SK-N-SH treated with all-trans-retinoic acid at 6 μM for 48 hours (cell line): ENCODE results near the gene TXK.

Source experiments
- ATAC-seq: fragments of 200-7000 bp; cut with Tn5 transposase; 3 replicates; pipeline ENCODE4 v1.9.1; 2020; ENCODE audit warnings: mild to moderate bottlenecking, moderate library complexity
- BACH2 ChIP-seq: fragments of 250-450 bp; sonication (Bioruptor Pico); IDR thresholded peaks from 2 replicates; pipeline ENCODE4 v1.9.0; 2021; ENCODE audit warnings: mild to moderate bottlenecking, borderline replicate concordance
- CSDC2 ChIP-seq: fragments of 250-450 bp; sonication (Bioruptor Pico); IDR thresholded peaks from 2 replicates; pipeline ENCODE4 v1.5.0; 2020; ENCODE audit warnings: mild to moderate bottlenecking, moderate library complexity
- ISL1 ChIP-seq: fragments of 250-450 bp; sonication (Bioruptor Pico); IDR thresholded peaks from 2 replicates; pipeline ENCODE4 v2.1.2; 2022; ENCODE audit warnings: mild to moderate bottlenecking, moderate library complexity
- PATZ1 ChIP-seq: fragments of 250-450 bp; sonication (Bioruptor Pico); IDR thresholded peaks from 2 replicates; pipeline ENCODE4 v1.8.0; 2020; ENCODE audit warnings: mild to moderate bottlenecking, moderate library complexity, borderline replicate concordance
- PPARA ChIP-seq: fragments of 250-450 bp; sonication (Bioruptor Pico); IDR thresholded peaks from 2 replicates; pipeline ENCODE4 v1.5.0; 2020; ENCODE audit warnings: mild to moderate bottlenecking, borderline replicate concordance
- RARB ChIP-seq: fragments of 250-450 bp; sonication (Bioruptor Pico); IDR thresholded peaks from 2 replicates; pipeline ENCODE4 v1.8.0; 2021; ENCODE audit warnings: mild to moderate bottlenecking, moderate library complexity
- SNAI2 ChIP-seq: fragments of 250-450 bp; sonication (Bioruptor Pico); IDR thresholded peaks from 2 replicates; pipeline ENCODE4 v1.5.0; 2020; ENCODE audit warnings: mild to moderate bottlenecking, moderate library complexity
- TOX ChIP-seq: fragments of 250-450 bp; sonication (Bioruptor Pico); IDR thresholded peaks from 2 replicates; pipeline ENCODE4 v1.8.0; 2021; ENCODE audit warnings: mild to moderate bottlenecking, moderate library complexity, borderline replicate concordance
- ZC3H10 ChIP-seq: fragments of 250-450 bp; sonication (Bioruptor Pico); IDR thresholded peaks from 2 replicates; pipeline ENCODE4 v1.5.1; 2021; ENCODE audit warnings: mild to moderate bottlenecking, moderate library complexity
- ZFP3 ChIP-seq: fragments of 250-450 bp; sonication (Bioruptor Pico); IDR thresholded peaks from 2 replicates; pipeline ENCODE4 v1.5.0; 2020; ENCODE audit warnings: mild to moderate bottlenecking, moderate library complexity
- ZFP30 ChIP-seq: fragments of 450-650 bp; formaldehyde crosslinking; IDR thresholded peaks from 2 replicates; pipeline ENCODE4 v1.5.0; 2022; ENCODE audit warnings: mild to moderate bottlenecking, moderate library complexity
- ZNF565 ChIP-seq: fragments of 450-650 bp; formaldehyde crosslinking; conservative IDR thresholded peaks from 2 replicates; pipeline ENCODE4 v1.5.0; 2020; ENCODE audit warnings: low read depth, mild to moderate bottlenecking, moderate library complexity
- TF ChIP-seq, protein P1 (sequence below): fragments of 250-450 bp; sonication (Bioruptor Pico); IDR thresholded peaks from 2 replicates; pipeline ENCODE4 v1.8.0; 2021; ENCODE audit warnings: low read depth, mild to moderate bottlenecking, moderate library complexity, borderline replicate concordance
- TF ChIP-seq, protein P2 (sequence below): fragments of 250-450 bp; sonication (Bioruptor Pico); IDR thresholded peaks from 2 replicates; pipeline ENCODE4 v1.5.1; 2020; ENCODE audit warnings: low read depth, mild to moderate bottlenecking, moderate library complexity
- TF ChIP-seq, protein P3 (sequence below): fragments of 250-450 bp; sonication (Bioruptor Pico); IDR thresholded peaks from 2 replicates; pipeline ENCODE4 v1.5.0; 2020; ENCODE audit warnings: mild to moderate bottlenecking, moderate library complexity
- TF ChIP-seq, protein P4 (sequence below): fragments of 250-450 bp; sonication (Bioruptor Pico); IDR thresholded peaks from 2 replicates; pipeline ENCODE4 v1.5.1; 2021; ENCODE audit warnings: mild to moderate bottlenecking, moderate library complexity

TXK gene

DNA sequence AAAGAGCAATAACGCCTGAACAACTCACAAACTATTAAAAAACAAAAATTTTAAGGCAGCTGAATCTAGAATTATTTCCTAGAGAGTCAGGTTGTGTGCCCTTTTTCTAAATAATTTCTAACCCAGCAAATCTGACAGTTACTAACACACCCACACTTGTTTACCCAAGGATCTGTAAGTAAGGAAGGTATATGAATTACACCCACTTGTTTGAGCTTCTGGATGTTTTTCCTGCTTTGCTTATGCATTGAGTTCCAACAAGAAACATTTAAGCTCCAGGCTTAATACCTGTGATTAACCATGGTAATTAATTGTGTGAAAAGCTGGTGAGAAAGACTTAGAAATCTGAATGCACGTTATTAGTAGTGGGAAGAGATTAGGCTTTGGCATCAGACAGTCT is 115.9 kb downstream of the TXK start:
- no peak for ATAC-seq
- TF ChIP-seq ZNF565 (CRISPR knock-in tag) (no peak), SNAI2 (CRISPR knock-in tag) (no peak), ZC3H10 (CRISPR knock-in tag) (no peak), PATZ1 (no peak), ISL1 (CRISPR knock-in tag) (no peak), RARB (CRISPR knock-in tag) (no peak), BACH2 (CRISPR knock-in tag) (no peak), ZFP3 (no peak), ZFP30 (CRISPR knock-in tag) (no peak), PPARA (CRISPR knock-in tag) (no peak), CSDC2 (CRISPR knock-in tag) (no peak), TOX (CRISPR knock-in tag) (no peak)
- TF ChIP-seq, protein P1, sequence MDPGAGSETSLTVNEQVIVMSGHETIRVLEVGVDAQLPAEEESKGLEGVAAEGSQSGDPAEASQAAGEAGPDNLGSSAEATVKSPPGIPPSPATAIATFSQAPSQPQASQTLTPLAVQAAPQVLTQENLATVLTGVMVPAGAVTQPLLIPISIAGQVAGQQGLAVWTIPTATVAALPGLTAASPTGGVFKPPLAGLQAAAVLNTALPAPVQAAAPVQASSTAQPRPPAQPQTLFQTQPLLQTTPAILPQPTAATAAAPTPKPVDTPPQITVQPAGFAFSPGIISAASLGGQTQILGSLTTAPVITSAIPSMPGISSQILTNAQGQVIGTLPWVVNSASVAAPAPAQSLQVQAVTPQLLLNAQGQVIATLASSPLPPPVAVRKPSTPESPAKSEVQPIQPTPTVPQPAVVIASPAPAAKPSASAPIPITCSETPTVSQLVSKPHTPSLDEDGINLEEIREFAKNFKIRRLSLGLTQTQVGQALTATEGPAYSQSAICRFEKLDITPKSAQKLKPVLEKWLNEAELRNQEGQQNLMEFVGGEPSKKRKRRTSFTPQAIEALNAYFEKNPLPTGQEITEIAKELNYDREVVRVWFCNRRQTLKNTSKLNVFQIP (CRISPR knock-in tag): no peak
- TF ChIP-seq, protein P2, sequence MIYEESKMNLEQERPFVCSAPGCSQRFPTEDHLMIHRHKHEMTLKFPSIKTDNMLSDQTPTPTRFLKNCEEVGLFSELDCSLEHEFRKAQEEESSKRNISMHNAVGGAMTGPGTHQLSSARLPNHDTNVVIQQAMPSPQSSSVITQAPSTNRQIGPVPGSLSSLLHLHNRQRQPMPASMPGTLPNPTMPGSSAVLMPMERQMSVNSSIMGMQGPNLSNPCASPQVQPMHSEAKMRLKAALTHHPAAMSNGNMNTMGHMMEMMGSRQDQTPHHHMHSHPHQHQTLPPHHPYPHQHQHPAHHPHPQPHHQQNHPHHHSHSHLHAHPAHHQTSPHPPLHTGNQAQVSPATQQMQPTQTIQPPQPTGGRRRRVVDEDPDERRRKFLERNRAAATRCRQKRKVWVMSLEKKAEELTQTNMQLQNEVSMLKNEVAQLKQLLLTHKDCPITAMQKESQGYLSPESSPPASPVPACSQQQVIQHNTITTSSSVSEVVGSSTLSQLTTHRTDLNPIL (CRISPR knock-in tag): no peak
- TF ChIP-seq, protein P3, sequence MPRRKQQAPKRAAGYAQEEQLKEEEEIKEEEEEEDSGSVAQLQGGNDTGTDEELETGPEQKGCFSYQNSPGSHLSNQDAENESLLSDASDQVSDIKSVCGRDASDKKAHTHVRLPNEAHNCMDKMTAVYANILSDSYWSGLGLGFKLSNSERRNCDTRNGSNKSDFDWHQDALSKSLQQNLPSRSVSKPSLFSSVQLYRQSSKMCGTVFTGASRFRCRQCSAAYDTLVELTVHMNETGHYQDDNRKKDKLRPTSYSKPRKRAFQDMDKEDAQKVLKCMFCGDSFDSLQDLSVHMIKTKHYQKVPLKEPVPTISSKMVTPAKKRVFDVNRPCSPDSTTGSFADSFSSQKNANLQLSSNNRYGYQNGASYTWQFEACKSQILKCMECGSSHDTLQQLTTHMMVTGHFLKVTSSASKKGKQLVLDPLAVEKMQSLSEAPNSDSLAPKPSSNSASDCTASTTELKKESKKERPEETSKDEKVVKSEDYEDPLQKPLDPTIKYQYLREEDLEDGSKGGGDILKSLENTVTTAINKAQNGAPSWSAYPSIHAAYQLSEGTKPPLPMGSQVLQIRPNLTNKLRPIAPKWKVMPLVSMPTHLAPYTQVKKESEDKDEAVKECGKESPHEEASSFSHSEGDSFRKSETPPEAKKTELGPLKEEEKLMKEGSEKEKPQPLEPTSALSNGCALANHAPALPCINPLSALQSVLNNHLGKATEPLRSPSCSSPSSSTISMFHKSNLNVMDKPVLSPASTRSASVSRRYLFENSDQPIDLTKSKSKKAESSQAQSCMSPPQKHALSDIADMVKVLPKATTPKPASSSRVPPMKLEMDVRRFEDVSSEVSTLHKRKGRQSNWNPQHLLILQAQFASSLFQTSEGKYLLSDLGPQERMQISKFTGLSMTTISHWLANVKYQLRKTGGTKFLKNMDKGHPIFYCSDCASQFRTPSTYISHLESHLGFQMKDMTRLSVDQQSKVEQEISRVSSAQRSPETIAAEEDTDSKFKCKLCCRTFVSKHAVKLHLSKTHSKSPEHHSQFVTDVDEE: no peak
- TF ChIP-seq, protein P4, sequence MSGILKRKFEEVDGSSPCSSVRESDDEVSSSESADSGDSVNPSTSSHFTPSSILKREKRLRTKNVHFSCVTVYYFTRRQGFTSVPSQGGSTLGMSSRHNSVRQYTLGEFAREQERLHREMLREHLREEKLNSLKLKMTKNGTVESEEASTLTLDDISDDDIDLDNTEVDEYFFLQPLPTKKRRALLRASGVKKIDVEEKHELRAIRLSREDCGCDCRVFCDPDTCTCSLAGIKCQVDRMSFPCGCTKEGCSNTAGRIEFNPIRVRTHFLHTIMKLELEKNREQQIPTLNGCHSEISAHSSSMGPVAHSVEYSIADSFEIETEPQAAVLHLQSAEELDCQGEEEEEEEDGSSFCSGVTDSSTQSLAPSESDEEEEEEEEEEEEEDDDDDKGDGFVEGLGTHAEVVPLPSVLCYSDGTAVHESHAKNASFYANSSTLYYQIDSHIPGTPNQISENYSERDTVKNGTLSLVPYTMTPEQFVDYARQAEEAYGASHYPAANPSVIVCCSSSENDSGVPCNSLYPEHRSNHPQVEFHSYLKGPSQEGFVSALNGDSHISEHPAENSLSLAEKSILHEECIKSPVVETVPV (CRISPR knock-in tag): no peak

DNA sequence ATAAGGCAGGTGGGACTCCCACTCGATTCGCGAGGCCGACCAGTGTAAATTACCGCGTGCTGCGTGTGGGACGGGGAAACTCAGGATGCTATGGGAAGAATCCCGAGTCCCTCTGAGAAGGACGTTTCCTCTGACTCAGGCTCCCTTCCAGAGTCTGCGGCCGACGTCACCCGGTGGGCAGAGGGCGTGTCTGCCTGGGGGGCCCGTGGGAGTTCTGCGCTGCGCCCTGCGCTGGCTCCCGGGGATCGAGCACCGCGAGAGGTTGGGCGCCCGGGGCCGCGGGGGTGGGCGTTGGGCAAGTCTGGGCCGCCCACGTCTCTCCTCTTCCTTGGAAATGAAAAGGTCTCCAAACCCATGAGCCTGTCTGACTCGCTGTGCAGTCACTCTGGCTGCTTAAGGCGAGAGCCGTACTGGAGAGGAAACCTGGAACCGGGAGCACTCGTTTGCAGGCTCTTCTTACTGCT is 116.9 kb downstream of the TXK start:
- TF ChIP-seq CSDC2 (CRISPR knock-in tag) (no peak), PATZ1 (0 out of 2 replicates have a peak, but pooled peaks have one; percentile 25)
- ATAC-seq: peak; percentile 73
